HG02852 (cell line): ENCODE measurements around the gene GBA2.

Experiments
- ATAC-seq: cut with Tn5 transposase; IDR thresholded peaks from one replicate; pipeline ENCODE4 v1.9.1; 2021; ENCODE audit warnings: mild to moderate bottlenecking, moderate library complexity; ENCODE audit not compliant: unreplicated experiment

GBA2 gene

GRCh38 chr9:35748858-35749514 lies at the start of gene GBA2, which contains the start of gene RGP1:
Gene GBA2 (minus strand): TSS chr9:35749228. CDS start chr9:35748704, 524 bp downstream.
Gene RGP1 (plus strand): TSS chr9:35749287. CDS start chr9:35749756, 469 bp downstream.
- ATAC-seq, result peak; percentile 80

GRCh38 chr9:35797311-35798109 lies 48.5 kb upstream of the GBA2 start:
- no peak for ATAC-seq

GRCh38 chr9:35795695-35796094 lies 46.7 kb upstream of the GBA2 start:
- no peak for ATAC-seq

GRCh38 chr9:35793461-35793860 lies 44.4 kb upstream of the GBA2 start:
- ATAC-seq, result no peak

- no peak for ATAC-seq
Observed at GRCh38 chr9:35792826-35793225, 43.8 kb upstream of the GBA2 start.

GRCh38 chr9:35792024-35792813 lies 43.2 kb upstream of the GBA2 start:
- no peak for ATAC-seq

- no peak for ATAC-seq
Observed at GRCh38 chr9:35791297-35791921, 42.4 kb upstream of the GBA2 start, which contains the start of gene NPR2. Gene NPR2 (plus strand): TSS chr9:35791591. CDS start chr9:35792409, 818 bp downstream.

- no peak for ATAC-seq
Observed at GRCh38 chr9:35790385-35791296, 41.6 kb upstream of the GBA2 start.

- ATAC-seq, result no peak
Observed at GRCh38 chr9:35790025-35790384, 41.0 kb upstream of the GBA2 start.

GRCh38 chr9:35789541-35789940 lies 40.5 kb upstream of the GBA2 start:
- ATAC-seq, result no peak

GRCh38 chr9:35783418-35783817 lies 34.4 kb upstream of the GBA2 start:
- ATAC-seq, result no peak

GRCh38 chr9:35781066-35781465 lies 32.0 kb upstream of the GBA2 start:
- no peak for ATAC-seq

GRCh38 chr9:35778496-35778895 lies 29.5 kb upstream of the GBA2 start:
- ATAC-seq, result no peak

- no peak for ATAC-seq
Observed at GRCh38 chr9:35776018-35776417, 27.0 kb upstream of the GBA2 start.

- no peak for ATAC-seq
Observed at GRCh38 chr9:35774907-35775635, 26.0 kb upstream of the GBA2 start.

- ATAC-seq, result no peak
Observed at GRCh38 chr9:35771943-35772342, 22.9 kb upstream of the GBA2 start.

- ATAC-seq, result no peak
Observed at GRCh38 chr9:35771534-35771933, 22.5 kb upstream of the GBA2 start.

GRCh38 chr9:35771075-35771433 lies 22.0 kb upstream of the GBA2 start:
- ATAC-seq, result no peak

GRCh38 chr9:35769763-35770162 lies 20.7 kb upstream of the GBA2 start:
- no peak for ATAC-seq
